GM12864 (cell line): Measurements from ENCODE around the gene GPANK1.

Source experiments
- DNase-seq: peaks from one replicate; pipeline ENCODE4 v3.0.0-alpha.2; 2011; ENCODE audit warnings: low read depth
- H3K4me3 ChIP-seq: 2 replicates; pipeline ENCODE4 v1.5.1; 2011; ENCODE audit warnings: mild to moderate bottlenecking, low read depth, low read length, control low read depth
- CTCF ChIP-seq: IDR thresholded peaks from 2 replicates; pipeline ENCODE4 v1.5.1; 2011; ENCODE audit warnings: low read depth, mild to moderate bottlenecking, moderate library complexity, low read length, control low read depth, inconsistent platforms; ENCODE audit errors: missing control alignments

The GPANK1 gene

GRCh38 chr6:31627690-31628287 lies 37.0 kb downstream of the GPANK1 start:
- H3K4me3 ChIP-seq: no peak overlapping the region
- no peak for TF ChIP-seq CTCF
- no peak for DNase-seq

- no peak for TF ChIP-seq CTCF
- DNase-seq: no peak
- H3K4me3 ChIP-seq: no peak overlapping the region
These were observed 37.8 kb downstream of the GPANK1 start for GRCh38 chr6:31626952-31627351.

GRCh38 chr6:31624070-31624469 lies 40.7 kb downstream of the GPANK1 start:
- no peak overlapping the region for H3K4me3 ChIP-seq
- TF ChIP-seq CTCF: no peak
- no peak for DNase-seq

GRCh38 chr6:31622684-31623091 lies 42.1 kb downstream of the GPANK1 start:
- no peak overlapping the region; the same call in 1 of the 2 replicates for H3K4me3 ChIP-seq
- no peak for TF ChIP-seq CTCF
- no peak for DNase-seq

GRCh38 chr6:31621991-31622390 lies 42.8 kb downstream of the GPANK1 start:
- no peak for DNase-seq
- peak overlapping the region; percentile 91 for H3K4me3 ChIP-seq
- no peak for TF ChIP-seq CTCF

- no peak for TF ChIP-seq CTCF
- H3K4me3 ChIP-seq: peak overlapping the region; percentile 91
- no peak for DNase-seq
These were observed 43.4 kb downstream of the GPANK1 start for GRCh38 chr6:31621320-31621939.

GRCh38 chr6:31620586-31621319 lies 44.0 kb downstream of the GPANK1 start, which contains the start of gene PRRC2A:
PRRC2A (plus strand) TSS chr6:31620715; CDS start chr6:31622790, 2,075 bp downstream.
- peak within 1 kb of the TSS; percentile 91 for H3K4me3 ChIP-seq
- DNase-seq: peak; percentile 21
- no peak for TF ChIP-seq CTCF
